Astrocyte of the hippocampus (primary cell): ENCODE results near the gene TMEM141.
"Not testable (repeated sequence)": the region's sequence is repeated elsewhere in the genome, so short reads cannot be mapped to it uniquely, and the experiment has no call there.

ENCODE experiments used
- DNase-seq: peaks from one replicate; pipeline ENCODE4 v3.0.0; 2011; ENCODE audit warnings: low read depth, low spot score

TMEM141 gene

DNA sequence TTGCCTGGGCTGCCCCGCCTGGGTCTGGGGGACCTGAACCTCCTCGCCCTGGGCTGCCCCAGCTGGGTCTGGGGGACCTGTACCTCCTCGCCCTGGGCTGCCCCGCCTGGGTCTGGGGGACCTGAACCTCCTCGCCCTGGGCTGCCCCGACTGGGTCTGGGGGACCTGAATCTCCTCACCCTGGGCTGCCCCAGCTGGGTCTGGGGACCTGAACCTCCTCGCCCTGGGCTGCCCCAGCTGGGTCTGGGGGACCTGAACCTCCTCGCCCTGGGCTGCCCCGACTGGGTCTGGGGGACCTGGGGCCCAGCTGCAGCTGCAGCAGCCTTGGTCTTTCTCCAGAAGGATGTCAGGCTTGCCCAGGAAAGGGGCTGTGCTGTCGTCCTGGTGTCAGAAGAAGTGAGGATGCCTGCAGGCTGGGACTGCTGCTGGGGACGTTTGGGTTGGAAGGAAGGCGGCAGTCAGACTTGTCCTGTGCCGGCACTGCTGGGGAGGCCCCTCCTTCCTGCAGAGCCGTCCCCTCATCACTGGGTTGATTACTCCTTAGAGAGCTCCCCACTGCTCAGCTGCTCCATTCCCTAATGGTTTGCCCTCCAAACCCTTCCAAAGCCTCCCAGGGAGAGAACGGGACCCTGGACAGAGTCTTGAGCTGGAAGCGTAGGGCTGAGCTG, 42.4 kb downstream of the TMEM141 start:
- not testable (repeated sequence) for DNase-seq

GRCh38 chr9:136835162-136835931, 44.2 kb downstream of the TMEM141 start:
- no peak for DNase-seq

DNA sequence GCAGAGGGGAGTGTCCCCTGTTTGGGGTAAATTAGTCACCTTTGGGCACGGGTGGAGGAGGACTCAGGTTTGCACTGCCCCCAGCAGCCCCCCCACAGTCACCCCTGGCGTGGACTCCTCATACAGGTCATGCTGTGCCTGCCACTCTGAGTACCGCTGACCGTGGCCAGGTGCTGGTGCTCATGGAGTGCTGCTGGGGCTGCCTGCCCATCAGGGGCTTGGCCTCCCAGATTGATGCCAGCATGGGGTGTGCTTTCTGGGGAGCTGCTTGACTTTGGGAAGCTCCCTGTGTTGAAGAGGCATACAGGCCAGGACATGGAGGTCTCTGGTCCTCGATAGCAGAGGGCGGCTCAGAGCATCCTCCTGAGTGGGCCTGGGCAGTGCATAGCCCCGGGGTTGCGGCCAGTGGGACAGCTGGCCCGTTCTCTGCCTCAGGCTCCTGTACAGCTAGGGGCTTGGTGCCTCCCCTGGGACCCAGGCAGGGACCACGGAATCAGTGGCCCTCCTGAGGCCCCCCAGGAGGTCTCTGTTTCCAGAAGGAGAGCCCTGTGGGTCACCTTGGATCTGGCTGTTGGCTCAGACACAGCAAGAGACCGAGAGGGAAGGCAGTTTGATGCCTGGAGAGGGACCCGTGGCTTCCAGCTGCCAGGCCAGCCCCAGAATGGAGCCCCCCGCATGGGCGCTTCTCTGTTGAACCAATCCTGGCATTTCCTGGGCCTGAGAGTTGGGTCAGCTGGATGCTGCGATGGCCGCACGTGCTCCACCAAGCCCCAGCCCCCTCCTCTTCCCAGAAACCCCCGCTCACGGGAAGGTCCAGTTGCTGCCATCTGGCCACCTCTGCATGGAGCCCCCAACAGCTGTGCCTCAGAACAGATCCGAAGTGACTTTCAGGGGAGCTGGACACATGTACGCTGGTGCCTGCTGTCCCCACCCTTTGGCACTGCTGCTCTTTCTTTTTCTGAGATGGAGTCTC, 45.1 kb downstream of the TMEM141 start:
- no peak for DNase-seq

DNA sequence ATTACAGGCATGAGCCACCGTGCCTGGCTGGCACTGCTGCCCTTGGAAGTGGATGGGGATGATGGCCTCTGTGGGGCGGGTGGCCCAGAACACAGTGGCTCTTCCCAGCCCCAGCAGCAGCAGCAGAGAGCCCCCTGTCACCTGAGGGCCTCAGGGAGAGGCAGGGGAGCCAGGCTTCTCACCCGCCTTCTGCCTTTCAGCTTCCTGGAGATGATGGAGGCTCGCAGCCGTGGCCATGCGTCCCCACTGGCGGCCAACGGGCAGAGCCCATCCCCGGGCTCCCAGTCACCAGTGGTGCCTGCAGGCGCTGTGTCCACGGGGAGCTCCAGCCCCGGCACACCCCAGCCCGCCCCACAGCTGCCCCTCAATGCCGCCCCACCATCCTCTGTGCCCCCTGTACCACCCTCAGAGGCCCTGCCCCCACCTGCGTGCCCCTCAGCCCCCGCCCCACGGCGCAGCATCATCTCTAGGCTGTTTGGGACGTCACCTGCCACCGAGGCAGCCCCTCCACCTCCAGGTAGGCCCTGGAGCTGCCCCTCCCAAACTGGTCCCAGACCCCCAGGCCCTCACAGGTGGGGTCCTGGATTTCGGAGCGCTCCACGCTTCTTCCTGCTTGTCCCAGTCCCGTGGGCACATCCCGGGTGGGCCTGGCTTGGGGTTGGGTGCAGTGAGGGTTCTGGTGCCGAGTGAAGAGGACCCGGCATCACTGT, 46.2 kb downstream of the TMEM141 start:
- no peak for DNase-seq

DNA sequence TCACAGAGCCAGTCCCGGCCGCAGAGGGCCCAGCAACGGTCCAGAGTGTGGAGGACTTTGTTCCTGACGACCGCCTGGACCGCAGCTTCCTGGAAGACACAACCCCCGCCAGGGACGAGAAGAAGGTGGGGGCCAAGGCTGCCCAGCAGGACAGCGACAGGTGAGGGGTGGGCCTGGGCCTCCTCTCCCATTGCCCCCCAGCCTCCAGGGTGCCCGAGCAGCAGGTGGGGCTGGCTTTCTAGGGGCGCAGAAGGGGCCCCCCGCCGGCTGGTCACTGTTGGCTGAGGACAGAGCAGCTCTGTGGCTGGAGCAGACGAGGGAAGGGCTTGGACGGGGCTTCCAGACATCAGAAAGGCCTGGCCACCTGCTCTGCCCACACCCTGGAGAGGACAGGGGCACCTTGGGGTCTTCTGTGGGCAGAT, 46.7 kb downstream of the TMEM141 start:
- DNase-seq: not testable (repeated sequence)

DNA sequence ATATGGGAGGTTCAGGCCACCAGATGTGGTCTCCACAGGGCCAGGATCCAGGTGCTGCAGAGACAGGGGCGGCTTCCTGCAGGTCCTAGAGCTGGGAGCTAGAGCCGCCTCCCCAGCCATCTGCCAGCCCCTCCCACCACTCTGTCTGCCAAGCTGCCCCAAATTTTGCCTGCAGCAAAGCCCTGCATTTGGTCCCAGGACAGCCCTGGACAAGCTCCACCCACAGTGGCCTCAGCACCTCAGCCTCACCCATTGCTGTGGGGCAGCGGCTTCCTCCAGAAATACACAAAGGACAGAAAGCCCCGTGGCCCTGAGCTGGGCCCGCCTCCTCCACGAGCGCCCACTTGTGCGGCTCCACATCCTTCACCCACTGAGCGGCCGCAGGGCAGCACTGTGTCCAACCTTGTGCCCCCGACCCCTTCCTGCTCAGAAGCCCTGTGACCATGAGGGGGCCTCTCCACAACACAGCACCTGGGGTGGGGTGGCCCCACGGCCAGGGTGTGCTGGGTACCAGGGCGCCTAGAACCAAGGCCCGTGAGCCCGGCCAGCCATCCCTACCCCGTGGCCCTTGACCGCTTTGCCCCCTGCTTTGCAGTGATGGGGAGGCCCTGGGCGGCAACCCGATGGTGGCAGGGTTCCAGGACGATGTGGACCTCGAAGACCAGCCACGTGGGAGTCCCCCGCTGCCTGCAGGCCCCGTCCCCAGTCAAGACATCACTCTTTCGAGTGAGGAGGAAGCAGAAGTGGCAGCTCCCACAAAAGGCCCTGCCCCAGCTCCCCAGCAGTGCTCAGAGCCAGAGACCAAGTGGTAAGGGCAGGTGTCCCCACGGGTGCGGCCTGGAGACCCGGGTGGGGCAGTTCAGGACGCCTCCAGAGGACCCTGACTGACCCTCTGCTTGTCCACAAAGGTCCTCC, 47.4 kb downstream of the TMEM141 start:
- no peak for DNase-seq

- DNase-seq: no peak
Observed at GRCh38 chr9:136839229-136840139, 48.3 kb downstream of the TMEM141 start.

DNA sequence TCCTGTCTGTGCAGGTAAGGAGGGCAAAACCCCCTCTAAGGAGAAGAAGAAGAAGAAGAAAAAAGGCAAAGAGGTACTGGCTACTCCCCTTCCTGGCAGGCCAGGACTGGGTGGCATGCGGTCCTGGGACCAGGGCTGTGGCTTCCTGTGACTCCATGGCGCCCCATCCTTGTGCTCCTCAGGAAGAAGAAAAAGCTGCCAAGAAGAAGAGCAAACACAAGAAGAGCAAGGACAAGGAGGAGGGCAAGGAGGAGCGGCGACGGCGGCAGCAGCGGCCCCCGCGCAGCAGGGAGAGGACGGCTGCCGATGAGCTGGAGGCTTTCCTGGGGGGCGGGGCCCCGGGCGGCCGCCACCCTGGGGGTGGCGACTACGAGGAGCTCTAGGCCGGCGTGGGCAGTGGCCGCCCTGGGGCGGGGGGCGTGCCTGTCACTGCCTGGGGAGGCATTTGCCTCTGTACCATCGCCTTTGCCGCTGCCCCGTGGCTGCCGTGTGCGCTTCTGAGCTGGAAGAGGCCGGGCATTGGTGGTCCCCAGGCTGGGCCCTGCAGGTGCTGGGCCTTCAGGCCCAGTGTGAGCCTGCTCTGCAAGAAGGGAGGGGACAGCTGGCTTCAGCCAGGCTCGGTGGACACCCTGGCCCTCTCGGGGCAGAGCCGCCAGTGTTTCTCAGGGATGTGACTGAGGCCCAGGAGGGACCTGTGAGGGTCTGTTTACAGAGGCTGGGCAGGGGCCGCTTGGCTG, 49.2 kb downstream of the TMEM141 start:
- no peak for DNase-seq

DNA sequence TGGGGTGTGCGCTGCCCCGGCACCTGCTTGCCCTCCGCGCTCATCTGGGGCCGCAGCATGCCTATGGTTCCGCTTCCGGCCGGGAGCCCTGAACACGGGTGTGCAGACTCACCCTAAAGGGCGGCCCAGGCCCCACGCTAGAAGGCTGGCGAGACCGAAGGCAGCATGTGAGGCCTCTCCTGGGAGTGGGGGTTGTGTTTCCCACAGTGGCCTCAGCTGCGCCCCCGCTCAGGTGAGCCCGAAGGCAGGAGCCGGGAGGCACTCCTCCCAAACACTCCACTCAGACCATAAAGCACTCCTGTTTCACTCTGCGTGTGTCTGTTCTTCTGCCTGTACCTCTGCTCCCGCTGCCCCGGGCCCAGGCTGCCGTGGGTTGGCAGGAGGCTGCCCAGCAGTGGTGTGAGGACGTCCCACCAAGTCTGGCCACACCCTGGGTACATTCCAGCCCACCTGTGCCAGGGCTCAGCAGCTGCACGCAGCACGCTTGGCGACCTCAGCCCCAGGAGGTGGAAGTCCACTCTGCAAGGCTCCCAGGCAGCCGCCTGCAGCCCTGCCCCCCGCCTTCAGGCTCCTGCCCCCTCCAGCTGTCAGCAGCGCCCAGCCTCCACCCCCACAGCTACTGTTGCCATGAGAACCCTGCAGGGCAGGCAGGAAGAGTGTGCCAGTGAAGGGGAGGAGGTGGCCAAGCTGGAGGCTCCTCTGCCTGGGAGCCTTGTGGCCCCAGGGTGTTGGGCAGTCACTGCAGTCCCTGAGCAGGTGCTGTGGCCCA, 49.9 kb downstream of the TMEM141 start:
- peak; percentile 76 for DNase-seq

DNA sequence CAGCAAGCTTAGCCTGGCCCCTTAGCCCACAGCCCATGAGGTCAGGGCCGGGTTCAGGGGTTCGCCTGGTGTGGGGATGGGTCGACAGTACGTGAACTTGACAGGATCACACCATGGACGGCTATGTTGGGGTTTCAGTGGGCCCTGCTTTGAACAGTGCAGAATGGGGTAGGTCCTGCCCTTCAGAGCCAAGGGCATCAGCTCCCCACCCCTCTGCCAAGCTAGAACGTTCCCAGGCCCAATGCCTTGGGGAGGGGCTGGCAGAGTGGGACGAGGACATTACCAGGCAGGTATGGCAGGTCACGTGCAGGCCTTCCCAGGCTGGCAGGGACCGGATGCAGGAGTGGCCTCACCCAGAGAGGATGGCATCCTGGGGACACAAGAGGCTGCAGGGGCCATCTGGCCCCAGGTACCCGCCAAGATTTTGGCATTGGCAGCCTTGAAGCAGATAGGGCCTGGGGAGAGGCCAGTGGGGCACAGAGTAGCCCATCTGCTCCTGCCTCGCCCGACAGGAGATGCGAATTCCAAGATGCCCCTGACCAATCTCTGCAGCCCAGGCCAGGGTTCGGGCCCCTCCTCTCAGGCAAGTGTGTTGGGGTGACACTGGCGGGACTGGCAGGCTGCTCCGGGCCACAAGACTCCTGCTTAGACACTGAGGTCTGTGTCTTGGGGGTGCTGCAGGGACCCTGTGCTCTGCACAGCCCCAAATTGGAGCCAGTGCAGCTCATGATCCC, 50.7 kb downstream of the TMEM141 start:
- DNase-seq: not testable (repeated sequence)

- peak; percentile 90 for DNase-seq
Observed at GRCh38 chr9:136842380-136842948, 51.3 kb downstream of the TMEM141 start, which contains the start of gene AJM1. Gene AJM1, plus strand, starts transcription at chr9:136842478. Its CDS starts 1,937 bp downstream, at chr9:136844415.
